ENCODE data around the gene LIFR.
"Not testable (repeated sequence)": the region's sequence is repeated elsewhere in the genome, so short reads cannot be mapped to it uniquely, and the experiment has no call there.

Gene LIFR

GRCh38 chr5:38548064-38548759, 8.2 kb downstream of the LIFR start:
- no peak for DNase-seq

DNA sequence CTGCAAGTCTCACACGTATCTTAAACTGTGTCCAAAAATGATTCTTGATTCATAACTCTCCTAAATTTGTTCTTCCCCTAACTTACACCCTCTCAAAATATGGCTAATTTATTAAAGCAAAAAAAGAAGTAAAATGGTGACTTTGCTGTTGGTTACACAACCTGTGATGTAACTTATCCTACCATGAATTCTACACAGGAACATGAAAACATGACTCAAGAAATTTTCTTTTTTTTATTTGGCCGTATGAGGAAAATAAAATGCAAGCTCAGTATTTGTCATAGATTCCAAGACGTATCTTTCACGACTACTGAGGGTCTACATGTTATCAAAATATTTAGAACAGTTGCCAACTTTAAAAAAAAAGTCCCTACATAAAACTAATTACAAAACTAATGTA, 9.2 kb downstream of the LIFR start:
- DNase-seq, result no peak

GRCh38 chr5:38546691-38547146, 9.7 kb downstream of the LIFR start:
- DNase-seq, result no peak

DNA sequence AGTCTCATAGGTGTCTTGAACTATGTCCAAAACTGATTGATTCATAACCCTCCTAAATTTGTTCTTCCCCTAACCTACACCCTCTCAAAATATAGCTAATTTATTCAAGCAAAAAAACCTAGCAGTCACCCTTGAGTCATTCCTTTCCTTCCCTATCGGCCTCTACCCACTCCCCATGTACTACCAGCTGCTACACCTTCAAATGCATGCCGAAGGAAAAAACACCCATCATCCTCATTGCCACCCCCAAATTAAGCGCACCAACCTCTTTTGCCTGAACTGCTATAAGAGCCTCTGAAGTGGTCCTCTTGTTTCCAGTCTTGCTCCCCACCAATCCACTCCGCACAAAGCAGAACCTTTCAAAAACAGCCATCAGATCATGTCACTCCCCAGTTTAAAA, 12.6 kb downstream of the LIFR start:
- no peak for DNase-seq

DNA sequence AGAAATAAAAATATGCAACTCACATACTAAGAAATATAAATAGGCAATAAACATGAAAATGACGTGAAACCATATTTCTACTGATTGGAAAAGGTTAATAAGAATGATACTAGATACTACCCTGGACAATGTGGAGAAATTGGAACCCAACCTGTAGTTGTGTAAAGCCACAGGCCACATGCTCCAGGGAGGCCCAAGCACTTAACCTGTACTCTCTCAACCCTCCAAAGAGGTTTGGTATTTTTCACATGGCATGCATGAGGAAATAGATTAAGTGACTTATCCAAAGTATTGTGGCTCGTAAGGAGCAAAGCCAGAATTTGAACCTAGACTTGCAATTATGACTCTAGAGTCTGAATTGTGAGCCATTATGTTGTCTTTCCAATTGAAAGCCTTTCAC, 13.4 kb downstream of the LIFR start:
- DNase-seq, result no peak

DNA sequence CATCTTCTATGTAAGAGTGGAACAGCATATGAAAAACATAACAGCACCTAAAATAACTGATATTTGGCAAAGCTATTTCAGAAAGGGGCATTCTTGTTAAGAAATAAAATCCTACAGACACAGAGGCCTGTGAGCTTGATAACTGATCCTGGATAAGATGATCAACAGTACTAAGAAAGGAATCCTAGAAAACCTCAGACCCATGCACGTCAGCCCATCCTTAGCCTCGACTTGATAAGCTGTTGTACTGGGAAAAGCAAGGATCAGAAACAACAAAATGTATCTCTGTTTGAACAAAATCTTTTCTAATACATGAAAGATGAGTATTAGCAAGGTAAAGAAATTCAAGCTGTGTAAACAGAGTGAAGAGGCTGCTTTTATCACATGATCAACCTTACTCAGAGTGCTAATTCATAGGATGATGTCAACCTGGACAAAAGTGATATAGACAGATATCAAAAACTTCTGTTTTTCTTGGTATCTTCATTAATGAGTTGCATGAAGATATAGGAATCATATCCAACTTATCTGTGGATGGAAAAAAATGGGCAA, 15.2 kb downstream of the LIFR start:
- DNase-seq, result no peak

DNA sequence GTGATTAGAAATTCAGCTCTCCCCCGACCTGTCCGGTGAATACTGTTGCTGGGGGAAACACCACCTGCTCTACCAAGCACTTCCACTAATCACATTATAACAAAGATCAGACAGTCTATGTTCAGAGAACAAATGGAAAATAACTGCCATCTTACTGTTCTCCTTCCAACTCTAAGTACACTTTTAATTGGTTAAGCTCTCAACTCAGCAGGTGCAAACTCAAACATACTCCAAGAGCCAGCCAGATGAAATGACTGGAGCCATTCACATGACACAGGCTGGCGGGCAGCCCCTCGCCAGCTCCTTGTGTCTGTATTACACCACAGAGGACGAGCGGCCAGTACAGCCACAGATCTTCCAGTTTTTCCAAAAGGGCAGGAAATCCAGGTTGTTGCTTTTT, 16.1 kb downstream of the LIFR start:
- DNase-seq, result no peak

- no peak for DNase-seq
Measured at GRCh38 chr5:38538161-38538560, 18.3 kb downstream of the LIFR start.

GRCh38 chr5:38537505-38537904, 18.9 kb downstream of the LIFR start:
- no peak for DNase-seq

DNA sequence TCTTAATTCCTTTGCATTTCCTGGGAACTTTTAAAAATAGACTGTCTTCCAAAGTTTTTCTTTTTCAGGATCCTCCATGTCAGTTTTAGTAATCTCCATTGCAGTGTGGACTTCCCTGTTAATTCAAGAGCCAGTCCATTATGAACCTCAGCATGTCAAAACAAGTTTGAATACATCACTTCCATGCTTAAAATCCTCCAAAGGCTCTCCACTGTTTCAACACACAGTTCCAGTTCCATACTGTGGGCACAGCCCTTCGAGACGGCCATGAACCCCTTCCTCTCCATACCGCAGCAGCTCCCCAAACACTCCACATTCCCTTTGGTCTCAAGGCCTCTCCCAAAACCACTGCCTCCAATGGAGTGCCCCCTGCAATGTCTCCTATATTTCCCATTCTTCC, 19.5 kb downstream of the LIFR start:
- DNase-seq, result no peak

- no peak for DNase-seq
Measured at GRCh38 chr5:38535845-38536244, 20.6 kb downstream of the LIFR start.

GRCh38 chr5:38535248-38535750, 21.1 kb downstream of the LIFR start:
- DNase-seq, result no peak

- no peak for DNase-seq
Measured at GRCh38 chr5:38534156-38534453, 22.3 kb downstream of the LIFR start.

GRCh38 chr5:38533286-38534155, 22.9 kb downstream of the LIFR start:
- no peak for DNase-seq

DNA sequence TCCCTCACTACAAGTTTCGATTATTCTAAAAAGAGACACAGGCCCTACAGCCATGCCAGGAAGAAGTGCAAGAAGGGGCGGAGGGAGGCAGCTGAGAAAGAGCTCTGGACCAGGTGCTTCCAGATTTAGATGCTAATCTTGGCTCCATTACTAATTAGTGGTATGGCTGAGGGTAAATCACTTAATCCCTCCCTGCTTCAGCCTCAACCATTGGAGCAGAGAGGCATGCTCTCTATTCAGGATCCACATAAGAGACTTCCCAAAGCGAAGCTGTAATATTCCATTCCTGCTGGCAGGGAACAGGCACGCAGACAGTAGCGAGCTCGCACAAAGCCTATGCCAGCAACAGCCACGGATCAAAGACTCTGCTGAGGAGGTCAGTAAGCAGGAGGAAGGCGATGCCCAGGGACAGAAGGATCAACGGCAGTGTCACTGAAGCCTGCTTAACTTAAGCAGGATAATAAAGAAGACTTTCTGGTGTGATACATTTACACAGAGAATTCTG, 24.2 kb downstream of the LIFR start:
- DNase-seq, result no peak

- no peak for DNase-seq
Measured at GRCh38 chr5:38531518-38531917, 24.9 kb downstream of the LIFR start.

GRCh38 chr5:38529955-38530646, 26.3 kb downstream of the LIFR start:
- no peak for DNase-seq

DNA sequence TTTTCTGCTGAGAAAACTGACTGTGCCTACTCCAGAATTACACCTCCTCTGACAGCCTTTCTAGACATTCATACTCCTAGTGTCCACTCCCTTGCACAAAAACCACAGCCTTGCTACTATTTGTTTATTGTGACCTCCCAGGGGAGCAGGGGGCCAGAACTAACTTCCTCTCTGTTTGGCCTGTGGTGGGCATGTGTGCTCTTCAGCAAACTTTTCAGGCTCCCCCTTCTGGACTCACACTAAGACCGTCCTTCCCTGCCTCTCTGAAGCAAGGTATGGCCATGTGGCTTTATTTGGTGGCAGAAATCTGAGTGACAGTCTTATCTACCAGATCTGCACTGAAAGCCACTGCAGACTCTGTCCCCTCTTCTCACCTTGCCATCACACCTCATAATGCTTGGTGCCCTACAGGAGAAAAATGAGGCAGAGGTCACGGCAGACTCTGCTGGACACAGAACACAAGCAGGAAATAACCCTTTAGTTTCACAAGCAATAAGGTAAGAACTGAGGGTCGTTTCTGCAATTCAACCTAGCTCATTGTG, 28.2 kb downstream of the LIFR start:
- DNase-seq, result peak; percentile 3

GRCh38 chr5:38527475-38527874, 29.0 kb downstream of the LIFR start:
- DNase-seq, result no peak

DNA sequence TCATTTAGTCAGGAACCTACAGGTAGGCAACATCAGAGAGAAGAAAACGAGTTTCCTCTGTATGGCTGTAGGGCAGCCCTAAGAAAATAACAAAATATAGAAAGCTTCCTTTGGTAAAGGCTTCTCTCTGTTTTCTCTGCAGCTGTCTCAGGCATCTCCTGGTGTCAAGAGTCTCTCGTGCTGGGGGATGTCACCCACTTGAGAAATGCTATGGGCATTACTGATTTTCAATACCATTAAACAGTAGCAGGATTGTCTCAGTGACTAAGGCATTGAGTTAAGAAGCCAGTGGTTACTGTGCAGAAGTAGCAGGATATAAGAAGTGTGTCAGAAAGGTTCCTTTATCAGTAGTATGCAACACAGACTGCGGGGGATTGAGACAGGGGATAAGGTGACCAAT, 32.4 kb downstream of the LIFR start:
- no peak for DNase-seq

GRCh38 chr5:38519476-38519875, 37.0 kb downstream of the LIFR start:
- no peak for DNase-seq

DNA sequence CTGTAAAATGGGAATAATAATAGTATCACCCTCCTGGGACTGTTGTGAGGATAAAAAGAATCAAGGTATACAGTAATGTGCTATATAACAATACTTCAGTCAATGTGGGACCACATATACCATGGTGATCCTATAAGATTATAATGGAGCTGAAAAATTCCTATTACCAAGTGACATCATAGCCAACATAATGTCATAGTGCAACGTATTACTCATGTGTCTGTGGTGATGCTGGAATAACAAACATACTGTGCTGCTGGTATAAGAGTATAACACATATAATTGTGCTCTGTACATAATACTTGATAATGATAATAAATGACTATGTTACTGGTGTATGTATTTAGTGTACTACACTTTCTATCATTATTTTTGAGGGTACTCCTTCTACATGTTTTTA, 38.1 kb downstream of the LIFR start:
- no peak for DNase-seq

GRCh38 chr5:38516649-38517048, 39.8 kb downstream of the LIFR start:
- DNase-seq, result not testable (repeated sequence)

Measured in hematopoietic multipotent progenitor cell treated with erythropoietin and hydrocortisone succinate and interleukin-3 and kit ligand, for 4 days (in vitro differentiated cells).